GM19463 (cell line): ENCODE measurements around the gene RFLNA.
A peak's percentile ranks its signal among the peaks of the same experiment; 100 is the strongest.
"Not testable (repeated sequence)": the region's sequence is repeated elsewhere in the genome, so short reads cannot be mapped to it uniquely, and the experiment has no call there.

Experiments used
- ATAC-seq: cut with Tn5 transposase; IDR thresholded peaks from one replicate; pipeline ENCODE4 v1.9.1; 2021; ENCODE audit warnings: mild to moderate bottlenecking, moderate library complexity; ENCODE audit not compliant: unreplicated experiment

RFLNA gene

DNA sequence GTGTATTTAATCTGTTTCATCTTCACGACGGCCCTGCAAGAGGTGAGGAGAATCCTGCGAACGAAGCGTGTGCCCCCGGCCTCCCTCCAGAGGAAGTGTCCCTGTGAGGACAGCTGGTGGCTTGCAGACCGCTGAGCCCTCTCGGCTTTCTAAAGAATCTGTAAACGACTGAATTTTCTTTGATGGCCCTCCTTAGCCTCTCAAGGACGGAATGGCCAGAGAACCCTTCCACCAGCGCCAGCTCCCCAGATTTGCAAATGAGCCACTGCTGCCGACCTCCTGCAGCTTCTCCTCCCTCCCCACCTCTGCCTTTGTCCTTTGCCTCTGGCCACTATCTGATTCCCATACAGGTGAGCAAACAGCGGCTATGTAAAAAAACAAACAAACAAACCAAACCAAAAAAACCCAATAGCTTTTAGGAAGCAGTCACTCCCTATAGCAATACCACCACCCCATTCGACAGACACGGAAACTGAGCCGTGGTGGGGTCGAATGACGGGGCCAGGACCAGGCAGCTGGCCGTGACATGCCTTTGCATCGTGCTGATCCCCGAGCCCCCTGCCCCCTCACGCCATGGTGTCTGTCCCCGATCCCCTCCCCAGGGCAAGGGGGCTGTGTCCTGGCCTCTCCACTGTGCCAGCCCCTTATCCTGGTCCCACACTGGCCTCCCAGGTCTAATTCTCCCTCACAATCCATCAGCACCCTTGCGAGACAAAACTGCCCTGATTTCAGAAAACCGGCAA is 23.6 kb downstream of the RFLNA start:
- ATAC-seq: no peak

DNA sequence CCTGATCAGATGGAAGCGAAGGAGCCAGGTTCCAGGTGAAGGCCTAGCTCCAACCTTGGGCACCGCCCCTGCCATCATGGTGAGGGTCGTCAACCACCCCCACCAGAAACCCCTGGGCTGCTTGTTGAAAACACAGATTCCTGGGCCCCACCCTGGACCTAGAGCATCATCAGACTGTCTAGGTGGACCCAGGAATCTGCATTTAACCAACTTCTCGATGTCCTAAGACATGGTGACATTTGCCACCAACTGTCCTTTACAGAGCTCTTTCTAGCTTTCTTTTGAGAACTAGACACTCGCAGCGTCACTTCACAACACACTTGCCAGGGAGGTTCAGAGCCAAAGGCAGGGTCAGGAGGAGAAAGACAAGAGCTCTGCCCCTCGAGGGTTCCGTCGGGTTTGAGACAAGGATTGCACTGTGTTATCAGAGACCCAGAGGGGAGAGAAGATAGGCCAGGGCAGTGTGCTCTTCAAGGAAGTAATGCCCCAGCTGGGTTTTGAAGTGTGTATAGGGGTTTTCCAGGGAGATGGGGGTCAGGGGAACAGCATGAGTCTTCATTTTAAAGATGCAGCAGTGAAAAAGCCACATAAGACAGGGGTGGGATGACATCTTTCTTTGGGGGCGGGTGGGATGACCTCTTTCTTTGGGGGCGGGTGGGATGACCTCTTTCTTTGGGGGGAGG is 24.6 kb downstream of the RFLNA start:
- ATAC-seq: no peak

DNA sequence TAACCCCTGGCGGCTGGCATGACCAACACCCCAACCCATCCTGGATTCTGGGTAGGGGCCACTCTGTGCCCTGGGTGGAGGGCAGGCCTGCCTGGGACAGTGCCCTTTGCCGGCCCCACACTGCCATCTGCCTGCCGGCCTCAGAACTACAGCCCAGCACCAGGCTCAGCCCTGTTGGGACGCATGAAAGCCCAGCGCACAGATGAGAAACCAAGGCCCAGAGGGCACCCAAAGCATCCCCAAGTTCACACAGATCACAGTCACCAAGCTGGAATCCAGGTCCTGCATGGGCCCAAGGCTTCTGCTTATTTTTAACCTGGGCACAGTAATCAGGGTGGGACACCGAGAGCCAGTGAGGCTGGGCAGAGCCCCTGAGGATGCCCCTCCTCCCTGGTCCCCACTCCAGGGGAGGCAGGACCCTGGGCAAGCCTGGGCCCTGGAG is 26.2 kb downstream of the RFLNA start:
- ATAC-seq: peak; percentile 78

DNA sequence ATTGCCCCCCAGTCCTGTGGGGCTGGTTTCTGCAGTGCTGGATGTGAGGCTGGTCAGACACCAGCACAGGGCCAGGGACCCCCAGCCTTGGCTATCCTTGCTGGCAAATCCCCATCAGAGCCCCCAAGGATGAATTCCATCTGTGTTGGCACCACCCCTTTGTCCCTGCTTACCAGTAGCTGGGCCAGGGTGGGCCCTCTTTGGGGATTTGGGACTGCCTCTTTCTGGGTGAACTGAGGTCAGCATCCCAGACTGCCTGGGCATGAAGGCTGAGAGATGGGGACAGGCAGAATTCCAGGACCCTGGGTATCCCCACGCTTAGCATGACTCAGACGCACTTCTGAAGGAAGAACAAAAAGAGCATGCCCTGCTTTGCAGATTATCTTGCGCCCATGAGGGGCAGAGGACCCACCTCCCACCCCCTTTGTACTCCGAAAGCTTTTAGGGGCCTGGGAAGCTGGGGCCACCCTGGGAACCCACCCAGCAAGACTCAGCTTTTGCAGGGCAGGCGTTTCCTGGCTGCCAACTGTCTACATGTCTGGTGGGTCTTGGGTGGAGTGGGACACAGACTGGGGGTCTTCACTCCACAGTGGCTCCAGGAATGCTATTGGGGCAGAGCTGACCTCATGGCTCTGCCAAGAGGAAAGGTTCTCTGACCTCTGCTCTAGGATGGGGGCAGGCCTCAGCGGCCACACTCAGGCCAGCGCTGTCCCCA is 26.8 kb downstream of the RFLNA start:
- peak; percentile 15 for ATAC-seq

DNA sequence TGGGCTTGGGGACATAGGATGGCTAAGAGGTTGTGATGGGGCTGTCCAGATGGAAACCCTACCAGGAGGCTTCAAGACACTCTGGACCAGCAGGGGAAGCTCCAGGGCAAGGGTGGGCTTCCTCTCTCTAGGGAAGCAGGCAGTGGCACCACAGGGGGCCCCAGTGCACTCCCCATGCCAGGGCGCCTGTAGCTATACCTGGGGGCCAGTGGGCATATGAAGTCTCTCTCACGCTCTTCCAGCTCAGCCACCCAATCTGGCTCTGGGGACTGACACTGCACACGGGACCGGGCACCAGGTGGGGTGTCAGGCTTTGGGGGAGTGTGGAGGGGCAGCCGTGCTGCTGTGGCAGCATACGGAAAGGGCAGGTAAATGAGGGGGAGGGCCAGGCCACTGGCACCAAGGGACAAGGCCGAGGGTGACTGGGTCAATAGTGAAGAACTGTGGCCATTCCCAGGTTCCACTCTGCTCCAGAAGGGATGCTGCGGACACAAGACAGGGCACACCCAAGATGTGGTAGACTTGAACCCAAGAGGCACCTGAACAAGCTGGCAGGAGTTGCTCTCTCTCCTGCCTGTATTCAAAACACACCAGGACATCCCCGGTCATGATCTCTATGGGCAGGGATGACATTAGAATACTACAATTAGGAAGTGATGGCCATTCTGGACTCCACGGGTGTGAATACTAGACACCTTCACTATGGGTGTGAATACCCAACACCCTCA is 27.5 kb downstream of the RFLNA start:
- no peak for ATAC-seq

DNA sequence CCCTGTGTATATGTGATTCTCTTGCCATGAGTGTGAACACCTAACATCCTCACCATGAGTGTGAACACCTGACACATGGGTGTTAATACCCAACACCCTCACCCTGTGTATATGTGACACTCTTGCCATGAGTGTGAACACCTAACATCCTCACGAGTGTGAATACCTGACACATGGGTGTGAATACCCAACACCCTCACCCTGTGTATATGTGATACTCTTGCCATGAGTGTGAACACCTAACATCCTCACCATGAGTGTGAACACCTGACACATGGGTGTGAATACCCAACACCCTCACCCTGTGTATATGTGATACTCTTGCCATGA is 28.1 kb downstream of the RFLNA start:
- ATAC-seq: not testable (repeated sequence)

DNA sequence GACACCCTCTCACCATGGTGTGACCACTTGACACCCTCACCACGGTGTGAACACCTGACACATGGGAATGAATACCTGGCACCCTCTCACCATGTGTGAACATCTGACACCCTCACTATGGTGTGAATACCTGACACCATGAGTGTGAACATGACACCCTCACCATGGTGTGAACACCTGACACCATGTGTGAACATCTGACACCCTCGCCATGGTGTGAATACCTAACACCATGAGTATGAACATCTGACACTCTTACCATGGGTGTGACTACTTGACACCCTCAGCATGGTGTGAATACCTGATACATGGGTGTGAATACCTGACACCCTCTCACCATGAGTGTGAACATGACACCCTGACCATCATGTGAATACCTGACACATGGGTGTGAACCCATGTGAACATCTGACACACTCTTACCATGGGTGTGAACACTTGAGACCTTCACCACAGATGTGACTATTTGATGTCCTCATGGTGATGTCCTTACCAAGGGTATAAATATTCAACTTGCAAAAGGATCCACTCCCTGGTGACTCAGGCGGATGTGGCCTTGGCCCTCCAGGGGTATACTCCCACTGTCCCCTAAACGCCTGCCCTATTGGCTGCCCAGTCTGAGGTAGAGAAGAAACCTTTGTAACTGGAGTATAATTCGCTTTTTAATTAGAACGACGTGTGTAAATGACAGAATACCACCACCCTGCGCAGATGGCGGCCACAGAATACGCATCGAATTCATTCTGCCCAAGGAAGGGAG is 29.1 kb downstream of the RFLNA start:
- no peak for ATAC-seq

DNA sequence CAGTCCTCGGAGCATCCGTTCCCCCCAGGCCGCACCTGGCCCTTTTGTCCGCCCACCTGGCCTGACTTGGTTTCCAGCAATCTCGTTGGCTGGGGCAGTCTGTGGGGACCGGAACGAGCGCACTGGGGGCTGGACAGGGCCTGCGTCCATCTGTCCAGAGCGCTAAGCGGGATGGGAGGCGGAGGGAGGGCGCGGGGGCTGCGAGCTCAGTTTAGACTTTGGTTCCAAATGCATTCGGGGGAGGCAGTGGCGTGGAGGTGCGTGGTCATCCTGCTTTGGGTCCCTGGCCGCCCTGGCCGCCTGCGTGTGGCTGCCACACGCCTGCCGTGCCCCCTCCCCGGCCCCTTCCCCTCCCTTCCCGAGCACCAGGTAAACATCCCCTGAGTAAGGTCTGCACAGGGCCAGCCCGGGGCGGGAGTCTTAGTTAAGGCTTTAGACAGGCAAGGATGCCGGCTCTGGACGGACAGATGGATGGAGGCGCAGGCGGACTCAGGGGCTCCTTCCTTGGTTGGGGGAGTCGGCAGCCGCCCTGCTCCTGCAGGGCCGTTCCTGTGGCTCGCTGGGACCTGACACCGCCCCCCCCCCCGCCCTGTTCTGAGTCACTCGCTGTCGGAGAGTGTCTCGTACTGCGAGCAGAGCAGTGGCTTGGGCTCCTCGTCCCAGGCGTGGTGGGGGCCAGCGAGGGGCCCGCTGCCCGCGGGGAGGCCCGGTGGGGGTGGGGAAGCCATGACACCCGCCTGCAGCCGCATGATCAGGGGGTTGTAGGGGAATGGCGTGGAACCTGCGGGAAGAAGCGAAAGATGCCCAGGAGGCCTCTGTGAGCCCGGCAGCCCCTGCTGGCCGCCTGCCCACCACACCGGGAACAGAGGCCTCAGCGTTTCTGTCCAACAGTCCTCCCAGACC is 30.2 kb downstream of the RFLNA start:
- no peak for ATAC-seq

DNA sequence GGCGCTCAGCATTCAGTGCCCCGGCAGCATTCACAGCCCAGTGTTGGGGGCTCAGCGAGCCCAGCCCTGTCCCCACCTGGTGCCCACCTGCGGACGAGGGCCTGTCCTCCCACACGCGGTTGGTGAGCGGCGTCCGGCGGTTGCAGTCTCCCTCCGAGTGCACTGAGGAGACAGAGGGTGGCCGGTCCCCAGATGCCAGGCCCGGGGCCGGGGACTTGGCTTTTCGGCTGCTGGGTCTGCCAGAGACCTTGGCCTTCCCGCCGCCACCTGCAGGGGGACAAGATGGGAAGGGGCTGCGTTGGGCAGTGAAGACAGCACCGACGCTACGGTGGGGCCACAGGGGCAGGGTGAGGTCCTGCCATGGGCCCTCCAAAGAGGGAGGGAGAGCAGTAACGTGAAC is 31.2 kb downstream of the RFLNA start:
- ATAC-seq: no peak

DNA sequence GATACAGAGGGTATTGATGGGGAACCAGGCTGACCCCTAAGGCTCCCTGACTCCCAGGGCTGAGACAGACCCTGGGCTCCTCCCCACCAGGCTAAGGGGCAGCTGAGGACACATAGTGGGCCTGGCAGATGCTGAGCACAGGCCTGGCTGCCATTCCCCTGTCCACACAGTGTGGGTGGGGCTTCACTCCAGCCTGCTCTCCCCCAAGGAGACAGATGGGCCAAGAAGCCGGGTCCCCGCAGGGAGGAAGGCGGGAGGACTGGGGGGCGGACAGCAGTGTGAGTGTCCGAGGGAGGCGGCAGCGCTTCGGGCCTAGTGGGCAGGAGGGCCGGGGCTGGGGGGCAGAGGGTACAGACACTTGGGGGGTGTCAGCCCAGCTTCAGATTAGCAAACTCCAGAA is 32.0 kb downstream of the RFLNA start:
- no peak for ATAC-seq

DNA sequence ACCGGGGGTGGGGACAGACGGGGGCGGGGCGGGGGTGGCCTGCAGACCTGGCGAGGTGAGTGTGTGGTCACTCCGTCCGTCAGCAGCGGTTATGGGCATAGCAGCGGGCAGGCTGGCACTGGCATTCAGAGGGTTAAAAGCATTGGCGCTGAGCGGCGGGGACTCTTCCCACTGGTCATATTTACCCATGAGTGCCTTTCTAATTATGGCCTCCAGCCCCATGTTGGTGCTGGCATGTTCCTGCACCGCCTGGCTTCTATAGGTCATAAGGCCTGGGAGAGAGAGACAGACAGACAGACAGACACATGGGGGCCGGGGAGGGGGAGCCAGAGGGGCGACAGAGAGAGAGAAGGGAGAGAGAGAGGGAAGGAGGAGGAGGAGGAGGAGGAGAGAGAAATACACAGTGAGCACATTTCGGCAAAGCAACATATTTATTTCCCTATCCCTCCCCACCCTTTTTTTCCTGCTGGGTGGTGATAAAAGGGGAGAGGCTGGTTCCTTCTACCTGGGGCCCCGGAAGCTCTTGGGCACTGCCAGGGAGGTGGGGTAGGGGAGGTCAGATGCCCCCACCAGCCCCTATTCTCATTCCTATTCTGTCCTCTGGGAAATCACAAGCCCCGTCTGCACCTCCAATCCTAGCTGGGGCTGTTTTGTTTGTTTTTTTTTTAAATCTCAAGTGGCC is 32.6 kb downstream of the RFLNA start:
- no peak for ATAC-seq

DNA sequence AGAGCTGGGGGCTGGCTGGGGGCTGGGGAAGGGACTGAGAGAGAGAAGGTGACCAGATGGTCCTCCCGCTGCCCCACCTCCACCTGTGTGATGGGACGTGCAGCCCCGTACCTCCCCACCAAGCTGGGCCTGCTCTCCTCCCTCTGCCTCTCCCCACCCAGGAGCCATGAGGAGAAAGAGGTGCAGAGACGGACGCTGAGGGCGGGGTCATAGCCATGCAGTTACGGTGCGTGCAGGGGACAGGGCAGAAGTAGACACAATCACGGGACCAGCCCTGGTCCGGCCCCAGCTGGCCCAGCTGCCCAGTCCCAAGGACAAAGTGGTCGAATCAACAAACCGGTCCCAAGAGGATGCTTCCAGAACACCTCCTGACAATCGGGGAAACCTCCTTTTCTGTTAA is 33.2 kb downstream of the RFLNA start:
- no peak for ATAC-seq

DNA sequence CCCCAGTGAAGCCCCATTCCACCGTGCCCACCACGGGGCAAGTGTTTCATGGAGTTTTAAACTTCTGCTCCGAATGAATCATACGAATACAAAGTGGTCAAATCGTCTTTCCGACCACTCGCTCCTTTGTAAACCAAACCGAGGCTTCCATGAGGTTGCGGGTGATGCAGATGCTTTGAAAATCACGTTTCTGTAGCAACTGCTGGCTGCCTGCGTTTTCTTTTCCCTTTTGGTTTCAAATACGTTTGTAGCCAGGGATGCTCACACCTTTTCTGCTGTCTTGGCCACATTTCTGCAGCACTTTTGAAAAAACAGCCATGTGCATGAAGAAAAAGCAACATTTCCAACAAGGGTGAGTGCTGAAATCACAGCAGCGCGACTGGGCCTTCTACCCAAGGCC is 33.7 kb downstream of the RFLNA start:
- no peak for ATAC-seq

DNA sequence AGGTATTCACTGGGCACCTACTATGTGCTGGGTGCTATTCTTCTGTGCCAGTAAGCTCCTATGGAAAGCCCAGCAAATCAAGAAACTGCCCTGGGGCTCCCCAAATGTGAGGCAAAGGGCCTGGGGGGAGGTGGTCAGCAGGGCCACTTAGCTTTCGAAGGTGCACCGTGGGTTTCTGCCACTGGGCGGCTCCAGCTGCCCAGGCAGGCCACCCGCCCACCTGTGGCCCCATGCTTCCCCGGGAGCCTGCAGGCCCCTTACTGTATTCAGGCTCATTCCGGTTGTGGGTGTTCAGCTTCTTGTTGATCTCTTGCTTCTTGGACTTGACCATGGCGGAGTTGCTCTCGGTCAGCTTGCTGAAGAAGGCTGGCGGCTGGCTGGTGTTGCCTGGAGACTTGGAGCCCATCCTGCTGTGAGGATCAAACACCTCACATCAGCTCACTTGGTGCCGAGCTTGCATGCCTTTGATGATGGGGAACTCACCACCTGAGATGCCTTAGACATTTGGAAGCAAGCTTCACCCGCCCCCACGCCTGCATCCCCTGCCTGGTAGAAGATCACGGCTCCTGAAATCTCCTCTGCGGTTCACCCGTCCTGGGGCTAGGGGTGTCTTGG is 37.3 kb downstream of the RFLNA start:
- no peak for ATAC-seq

DNA sequence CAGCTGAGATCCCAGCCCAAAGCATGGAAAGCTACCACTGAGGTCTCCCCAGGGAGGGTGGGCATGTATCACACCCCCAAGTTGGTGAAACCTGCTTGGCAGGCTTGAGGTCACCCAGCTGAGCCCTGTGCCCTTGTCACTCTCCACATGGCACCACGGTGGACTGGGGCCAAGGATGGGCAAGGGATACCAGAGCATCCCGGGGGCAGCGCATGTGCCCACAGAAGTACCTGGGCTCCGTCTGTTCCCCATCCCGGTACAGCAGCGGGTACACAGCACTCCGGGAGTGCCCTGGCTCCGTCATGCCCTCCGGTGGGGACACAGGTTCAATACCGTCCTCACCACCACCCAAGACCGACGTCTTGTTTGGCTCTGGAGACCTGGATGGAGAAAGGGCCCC is 38.0 kb downstream of the RFLNA start:
- no peak for ATAC-seq

DNA sequence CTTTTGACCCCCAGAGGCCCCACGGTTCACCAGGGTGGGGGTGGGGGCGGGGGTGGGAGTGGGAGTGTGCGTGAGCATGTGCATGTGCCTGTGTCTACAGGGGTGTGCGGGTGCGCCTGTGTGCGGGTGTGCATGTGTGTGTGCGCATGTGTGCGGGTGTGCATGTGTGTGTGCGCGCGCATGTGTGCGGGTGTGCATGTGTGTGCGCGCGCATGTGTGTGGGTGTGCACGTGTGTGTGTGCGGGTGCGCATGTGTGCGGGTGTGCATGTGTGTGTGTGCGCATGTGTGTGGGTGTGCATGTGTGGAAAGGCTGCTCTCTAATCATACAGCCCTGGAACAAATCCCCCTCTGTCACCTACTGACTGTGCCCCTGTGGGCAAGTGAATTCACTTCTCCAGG is 38.8 kb downstream of the RFLNA start:
- no peak for ATAC-seq

DNA sequence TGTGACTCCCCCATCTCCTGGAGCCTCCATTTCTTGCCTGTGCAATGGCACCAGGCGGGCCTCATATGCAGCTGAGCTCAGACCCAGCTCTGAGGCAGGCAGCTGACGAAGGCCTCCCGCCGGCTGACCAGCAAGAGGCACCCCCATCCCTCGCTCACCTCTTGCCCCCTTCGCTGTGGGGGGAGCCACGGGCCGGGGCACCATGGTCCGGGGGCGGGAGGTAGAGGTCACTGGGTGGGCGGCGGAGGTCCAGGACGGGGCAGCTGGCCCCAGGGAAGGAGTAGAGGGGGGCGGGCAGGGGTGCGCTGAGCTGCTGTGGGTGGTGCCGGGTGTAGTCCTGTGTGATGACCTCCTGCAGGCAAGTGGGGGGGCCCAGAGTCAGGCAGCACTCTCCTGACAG is 39.4 kb downstream of the RFLNA start:
- ATAC-seq: no peak

DNA sequence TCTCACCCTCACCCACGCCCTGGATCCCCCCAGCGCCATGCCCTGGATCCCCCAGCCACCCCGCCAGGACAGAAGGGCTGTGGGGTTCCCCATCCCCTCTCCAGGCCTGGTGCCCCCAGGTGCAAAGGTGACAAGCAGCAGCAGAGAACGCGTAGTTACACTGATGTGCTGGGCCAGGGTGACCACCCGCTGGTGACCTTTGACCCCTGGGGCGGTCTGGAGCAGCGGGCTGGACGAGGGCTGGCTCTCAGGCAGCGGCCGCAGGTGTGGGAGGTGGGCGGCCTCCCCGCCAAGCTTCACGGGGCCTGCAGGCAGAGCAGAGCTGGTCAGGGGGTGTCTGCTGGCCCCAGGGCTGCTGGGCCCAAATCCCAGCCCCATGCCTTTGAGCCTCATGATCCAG is 40.1 kb downstream of the RFLNA start:
- no peak for ATAC-seq
